ENCODE data around the gene LENG1.

DNA sequence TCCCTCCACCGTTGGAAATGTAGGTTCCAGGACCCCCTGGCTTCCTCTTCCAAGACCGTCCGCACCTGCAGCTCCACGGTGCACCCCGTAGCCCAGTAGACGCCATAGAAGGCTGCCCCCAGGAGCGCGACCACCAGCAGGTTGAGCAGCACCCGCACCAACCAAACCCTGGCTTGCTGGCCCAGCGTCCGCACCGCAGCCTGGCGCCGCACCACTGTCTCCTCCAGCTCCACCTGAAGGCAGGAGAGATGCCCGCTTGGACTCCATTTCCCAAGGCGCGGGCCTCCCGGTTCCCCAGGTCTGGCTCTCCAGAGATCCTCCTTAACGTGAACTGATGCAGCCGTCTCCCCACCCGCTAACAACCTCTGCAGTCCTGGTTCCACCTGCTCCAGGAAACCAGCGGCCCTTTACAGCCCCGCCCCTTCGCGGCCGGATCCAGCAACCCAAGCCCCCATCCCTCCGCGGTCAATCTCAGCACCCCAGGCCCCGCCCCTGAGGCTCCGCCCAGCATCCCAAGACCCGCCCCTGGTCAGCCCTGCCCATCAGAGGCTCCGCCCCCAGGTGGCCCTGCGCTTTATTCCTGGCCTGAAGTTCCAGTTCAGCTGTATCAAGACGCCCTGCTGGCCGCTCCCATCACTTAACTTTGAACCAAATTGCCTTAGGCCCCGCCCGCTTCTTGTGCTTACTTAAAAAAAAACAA, 5.0 kb upstream of the LENG1 start:
- TF ChIP-seq, protein P1, sequence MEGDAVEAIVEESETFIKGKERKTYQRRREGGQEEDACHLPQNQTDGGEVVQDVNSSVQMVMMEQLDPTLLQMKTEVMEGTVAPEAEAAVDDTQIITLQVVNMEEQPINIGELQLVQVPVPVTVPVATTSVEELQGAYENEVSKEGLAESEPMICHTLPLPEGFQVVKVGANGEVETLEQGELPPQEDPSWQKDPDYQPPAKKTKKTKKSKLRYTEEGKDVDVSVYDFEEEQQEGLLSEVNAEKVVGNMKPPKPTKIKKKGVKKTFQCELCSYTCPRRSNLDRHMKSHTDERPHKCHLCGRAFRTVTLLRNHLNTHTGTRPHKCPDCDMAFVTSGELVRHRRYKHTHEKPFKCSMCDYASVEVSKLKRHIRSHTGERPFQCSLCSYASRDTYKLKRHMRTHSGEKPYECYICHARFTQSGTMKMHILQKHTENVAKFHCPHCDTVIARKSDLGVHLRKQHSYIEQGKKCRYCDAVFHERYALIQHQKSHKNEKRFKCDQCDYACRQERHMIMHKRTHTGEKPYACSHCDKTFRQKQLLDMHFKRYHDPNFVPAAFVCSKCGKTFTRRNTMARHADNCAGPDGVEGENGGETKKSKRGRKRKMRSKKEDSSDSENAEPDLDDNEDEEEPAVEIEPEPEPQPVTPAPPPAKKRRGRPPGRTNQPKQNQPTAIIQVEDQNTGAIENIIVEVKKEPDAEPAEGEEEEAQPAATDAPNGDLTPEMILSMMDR (IDR thresholded peaks at IDR 0.05; ENCODE audit: low read length) = no peak
- TF ChIP-seq EZH2 (optimal IDR thresholded peaks at IDR 0.05; ENCODE audit: low read depth, low read length) (no peak), EZH2phosphoT487 (IDR thresholded peaks at IDR 0.05; ENCODE audit: low read length) (no peak)
